GM21737 (cell line): ENCODE data around the gene AVPR1A.

Experiments
- ATAC-seq: cut with Tn5 transposase; IDR thresholded peaks from one replicate; pipeline ENCODE4 v1.9.1; 2021; ENCODE audit warnings: mild to moderate bottlenecking, moderate library complexity; ENCODE audit not compliant: unreplicated experiment

Gene AVPR1A

DNA sequence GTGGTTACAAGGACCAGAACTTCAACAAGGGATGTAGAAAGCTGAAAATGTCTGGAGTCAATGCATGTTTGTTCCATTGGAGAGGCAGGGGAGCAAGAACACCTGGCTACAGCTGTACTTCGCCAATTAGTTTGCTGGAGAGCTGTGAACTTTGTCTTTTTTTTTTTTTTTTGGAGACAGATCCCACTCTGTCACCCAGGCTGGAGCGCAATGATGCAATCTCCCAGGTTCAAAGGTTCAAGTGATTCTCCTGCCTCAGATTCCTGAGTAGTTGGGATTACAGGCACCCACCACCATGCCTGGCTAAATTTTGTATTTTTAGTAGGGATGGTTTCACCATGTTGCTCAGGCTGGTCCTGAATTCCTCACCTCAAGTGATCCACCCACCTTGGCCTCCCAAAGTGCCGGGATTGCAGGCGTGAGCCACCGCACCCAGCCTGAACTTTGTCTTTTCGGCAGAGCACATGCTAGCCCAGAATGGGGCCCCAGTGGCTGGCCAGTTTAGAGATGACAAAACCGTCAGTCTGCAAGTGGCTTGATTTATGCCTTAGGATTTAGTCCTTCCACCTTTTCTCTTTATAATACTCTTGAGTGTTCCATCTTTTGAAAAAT is 55.5 kb downstream of the AVPR1A start:
- ATAC-seq, result no peak

DNA sequence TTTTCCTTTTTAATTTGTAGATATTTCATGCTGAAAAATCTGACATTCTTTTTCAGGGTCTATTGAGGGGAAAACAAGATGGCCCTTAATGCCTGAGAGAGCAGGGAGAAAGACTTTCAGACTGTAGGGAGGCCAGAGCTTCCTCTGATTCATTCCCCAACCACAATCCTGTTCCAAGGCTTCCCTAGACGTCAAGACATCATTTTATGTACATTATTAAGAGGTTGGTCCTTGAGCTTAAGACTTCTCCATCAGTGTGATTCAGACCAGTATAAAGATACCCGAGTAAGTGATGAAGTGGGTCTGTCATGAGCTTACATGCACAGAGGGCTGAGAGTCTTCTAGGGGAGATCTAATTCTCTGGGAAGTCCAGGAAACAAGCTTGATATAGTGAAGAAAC is 57.3 kb downstream of the AVPR1A start:
- no peak for ATAC-seq

DNA sequence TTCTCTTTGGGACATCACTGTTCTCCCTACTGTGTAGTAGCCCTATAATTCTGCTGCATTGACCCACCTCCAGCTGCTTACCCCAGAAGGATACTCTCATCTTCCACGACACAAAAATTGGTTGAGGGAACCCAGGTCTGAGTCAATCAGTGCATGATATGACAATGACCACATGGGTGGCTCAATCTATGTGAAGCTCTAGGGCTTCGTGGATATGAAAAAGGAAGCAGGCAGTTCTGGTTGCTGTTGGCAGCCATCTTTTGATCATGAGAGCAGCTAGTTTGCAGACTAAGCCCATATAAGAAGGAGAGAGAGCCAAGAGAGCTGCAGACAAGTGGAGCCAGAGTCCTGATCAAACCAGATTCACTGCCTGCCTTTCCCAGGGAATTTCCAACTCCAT is 57.9 kb downstream of the AVPR1A start:
- no peak for ATAC-seq
